NCI-H1930 (cell line): ENCODE data around the gene FRMD4A.
"Not testable (repeated sequence)": the region's sequence is repeated elsewhere in the genome, so short reads cannot be mapped to it uniquely, and the experiment has no call there.

Experiments used
- DNase-seq, 2 experiments: peaks; one replicate each; lab custom pipeline; 2025; lab: John Stamatoyannopoulos, UW

FRMD4A gene

DNA sequence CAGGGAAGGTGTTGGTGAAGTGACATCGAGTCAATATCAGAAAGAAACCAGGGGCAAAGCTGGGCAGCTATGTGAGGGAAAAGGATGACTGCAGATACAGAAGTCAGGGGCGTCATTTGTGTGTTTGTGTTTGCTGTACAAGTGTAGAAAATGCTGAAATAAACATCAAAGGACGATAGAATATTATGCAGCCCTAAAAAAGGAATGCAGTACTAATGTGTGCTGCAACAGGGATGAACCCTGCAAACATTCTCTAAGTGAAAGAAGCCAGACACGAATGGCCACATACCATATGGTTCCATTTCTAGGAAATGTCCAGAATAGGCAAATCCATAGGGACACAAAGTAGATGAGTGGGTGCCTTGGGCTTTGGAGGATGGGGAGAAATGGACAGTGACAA is 610.0 kb downstream of the FRMD4A start:
- DNase-seq = no peak

- no peak for DNase-seq
These were observed 611.3 kb downstream of the FRMD4A start for GRCh38 chr10:13719425-13719824.

DNA sequence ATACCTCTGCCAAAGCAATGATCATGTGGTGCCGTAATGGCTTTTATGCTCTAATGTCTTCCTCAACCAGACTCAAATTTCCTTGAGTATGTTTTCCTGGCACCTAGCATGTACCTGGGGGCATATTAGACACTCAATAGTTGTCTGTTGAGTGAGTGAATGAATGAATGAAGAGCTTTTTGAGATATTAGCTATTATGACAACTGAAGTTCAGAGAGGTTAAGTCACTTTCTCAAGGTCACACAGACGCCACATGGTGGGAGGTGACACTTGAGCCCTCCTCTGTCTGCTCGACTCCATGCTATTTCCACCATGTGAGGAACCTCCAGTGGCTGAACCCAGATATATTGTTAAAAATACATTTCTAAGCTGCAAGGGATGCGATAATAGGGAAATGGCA is 611.9 kb downstream of the FRMD4A start:
- no peak for DNase-seq

GRCh38 chr10:13717936-13718772 is 612.6 kb downstream of the FRMD4A start:
- DNase-seq = no peak

- DNase-seq = no peak
These were observed 613.2 kb downstream of the FRMD4A start for GRCh38 chr10:13717571-13717935.

DNA sequence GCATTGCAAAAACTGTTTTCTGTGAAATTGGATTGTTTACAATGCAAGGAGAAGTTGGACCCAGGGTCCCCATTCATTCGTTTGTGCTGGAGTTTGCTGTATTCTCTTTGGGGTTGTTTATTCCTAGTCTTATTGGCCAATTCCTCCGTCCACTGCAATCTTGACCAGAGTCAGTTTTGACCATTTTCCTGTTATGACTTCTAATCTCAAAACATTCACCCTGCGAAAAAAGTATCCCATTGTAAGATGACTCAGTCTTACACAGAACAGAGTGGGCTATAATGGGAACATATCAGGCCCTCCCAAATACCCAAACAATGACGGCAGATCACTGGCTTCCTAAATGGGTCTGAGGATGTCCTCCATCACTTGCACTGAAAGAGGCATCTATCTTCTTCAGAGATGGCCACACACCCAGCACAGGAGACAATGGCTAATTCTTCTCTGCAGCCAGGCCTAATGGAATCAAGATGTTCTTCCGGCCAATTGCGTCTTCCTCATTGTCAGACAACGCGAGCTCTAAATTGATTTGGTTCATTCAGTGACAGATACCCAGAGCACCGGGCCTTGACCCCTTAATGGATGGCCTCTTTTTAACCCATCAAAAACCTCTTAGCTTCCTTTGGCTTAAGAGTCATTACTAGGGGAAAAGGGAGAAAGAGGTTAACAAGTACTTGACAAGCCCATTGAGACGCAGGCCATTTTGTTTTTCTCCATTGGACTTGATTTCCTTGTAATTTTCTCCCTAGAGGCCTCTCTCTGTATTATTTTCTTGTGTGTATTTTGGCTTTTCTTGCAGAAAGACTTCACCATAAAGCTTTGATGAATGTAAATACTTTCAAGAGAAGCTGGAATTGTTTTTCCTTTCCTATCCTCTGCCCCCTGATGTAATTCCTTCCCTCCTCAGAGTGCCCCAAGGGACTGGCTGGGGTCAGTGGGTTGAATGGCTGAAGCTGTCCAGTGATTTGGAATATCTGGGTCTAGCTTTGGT is 614.3 kb downstream of the FRMD4A start:
- DNase-seq = no peak

DNA sequence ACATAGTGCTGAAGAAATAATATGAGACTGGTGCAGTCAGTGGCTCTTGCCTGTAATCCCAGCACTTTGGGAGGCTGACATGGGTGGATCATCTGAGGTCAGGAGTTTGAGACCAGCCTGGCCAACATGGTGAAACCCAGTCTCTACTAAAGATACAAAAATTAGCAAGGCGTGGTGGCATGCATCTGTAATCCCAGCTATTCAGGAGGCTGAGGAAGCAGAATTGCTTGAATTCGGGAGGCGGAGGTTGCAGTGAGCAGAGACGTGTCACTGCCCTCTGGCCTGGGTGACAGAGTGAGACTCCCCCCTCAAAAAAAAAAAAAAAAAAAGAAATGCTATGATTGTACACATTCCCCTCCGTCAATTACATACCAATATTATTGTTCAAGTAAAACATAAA is 615.1 kb downstream of the FRMD4A start:
- not testable (repeated sequence) for DNase-seq

- DNase-seq = no peak
These were observed 615.6 kb downstream of the FRMD4A start for GRCh38 chr10:13715100-13715499.

- no peak for DNase-seq
These were observed 617.7 kb downstream of the FRMD4A start for GRCh38 chr10:13712837-13713581.

- DNase-seq = no peak
These were observed 618.3 kb downstream of the FRMD4A start for GRCh38 chr10:13712476-13712836.

DNA sequence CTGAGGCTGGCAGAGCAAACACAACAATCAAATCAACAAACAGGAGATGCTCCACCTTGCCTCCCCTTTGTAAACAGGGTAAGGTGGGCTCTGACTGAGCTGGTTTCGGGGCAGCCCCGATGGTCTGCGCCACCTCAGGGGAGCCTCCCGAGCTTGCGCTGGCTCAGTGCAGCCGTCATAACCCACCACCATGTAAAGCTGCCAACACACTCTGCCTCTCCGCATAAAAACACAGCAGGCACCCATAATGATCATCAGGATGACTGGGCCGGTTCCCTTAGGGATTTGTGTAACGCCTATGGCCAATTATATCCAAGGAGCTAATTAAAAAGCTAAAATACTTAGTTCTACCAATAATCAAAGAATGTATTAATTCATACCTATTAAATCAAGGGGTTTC is 619.4 kb downstream of the FRMD4A start:
- DNase-seq = no peak

GRCh38 chr10:13709931-13710650 is 620.6 kb downstream of the FRMD4A start:
- DNase-seq = no peak

DNA sequence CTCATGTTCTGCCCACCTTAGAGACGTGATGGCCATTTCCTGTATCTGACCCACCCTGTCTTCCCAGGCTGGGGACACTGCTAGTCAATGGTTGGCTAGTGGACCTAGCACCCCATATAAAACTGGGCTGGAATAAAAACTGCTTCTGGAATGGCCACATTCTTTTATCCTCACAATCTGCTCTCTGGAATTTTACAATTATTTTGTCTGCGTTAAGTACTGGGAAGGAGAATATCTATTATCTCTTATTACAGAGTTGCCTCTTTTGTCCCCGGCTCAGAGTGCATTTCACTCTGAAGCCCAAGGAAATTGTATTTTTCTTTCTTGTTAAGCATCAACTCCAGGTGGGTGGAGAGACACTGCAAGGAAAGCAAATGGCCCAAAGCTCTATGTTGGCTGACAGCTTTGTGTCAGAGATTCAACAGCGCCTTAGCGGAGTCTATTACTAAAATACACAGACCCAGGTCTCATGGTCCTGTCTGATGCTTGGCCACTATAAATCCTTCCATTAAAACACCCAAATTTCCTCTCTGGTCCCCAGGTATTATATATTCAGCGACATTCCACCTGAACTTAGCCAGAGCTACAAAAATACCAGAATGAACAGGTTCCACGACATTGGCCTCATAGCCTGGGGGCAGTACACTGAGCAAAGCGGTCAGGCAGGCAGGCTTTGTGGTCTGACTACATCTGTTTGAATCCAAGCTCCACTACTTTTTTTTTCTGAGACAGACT is 622.3 kb downstream of the FRMD4A start:
- no peak for DNase-seq

DNA sequence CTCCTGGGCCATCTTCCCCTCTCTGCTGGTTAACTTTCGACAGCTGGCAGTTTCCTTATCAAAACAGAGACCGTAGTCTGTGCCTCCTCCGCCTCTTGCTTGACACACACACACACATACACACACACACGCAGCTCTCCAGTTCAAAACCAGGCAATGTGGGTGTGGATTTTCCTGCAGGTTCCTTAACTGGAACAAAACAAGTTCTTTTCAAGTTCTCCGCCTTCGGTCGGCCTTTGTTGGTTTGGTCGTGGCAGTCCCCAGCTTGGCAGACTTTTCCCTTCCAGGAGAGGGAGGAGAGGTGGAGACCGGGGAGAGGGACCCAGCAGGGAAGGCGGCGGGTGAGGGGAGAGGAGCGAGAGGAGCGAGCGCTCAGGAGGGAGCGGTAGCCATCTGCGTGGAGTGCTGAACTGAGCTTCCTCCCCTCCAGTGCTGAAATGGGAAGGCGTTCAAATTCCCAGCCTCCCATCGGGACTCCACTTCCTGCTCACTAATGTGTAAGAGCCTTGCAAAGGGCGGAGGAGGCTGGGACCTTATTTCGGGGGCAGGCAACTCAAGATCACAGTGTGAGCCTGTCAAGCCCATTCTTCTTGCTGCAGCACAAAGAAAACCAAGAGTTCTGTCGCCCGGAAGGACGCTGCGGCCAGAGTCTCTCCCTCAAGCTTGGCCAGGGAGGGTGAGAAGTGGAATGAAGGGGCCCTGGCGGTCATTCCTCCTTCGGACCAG is 623.4 kb downstream of the FRMD4A start:
- DNase-seq = no peak

DNA sequence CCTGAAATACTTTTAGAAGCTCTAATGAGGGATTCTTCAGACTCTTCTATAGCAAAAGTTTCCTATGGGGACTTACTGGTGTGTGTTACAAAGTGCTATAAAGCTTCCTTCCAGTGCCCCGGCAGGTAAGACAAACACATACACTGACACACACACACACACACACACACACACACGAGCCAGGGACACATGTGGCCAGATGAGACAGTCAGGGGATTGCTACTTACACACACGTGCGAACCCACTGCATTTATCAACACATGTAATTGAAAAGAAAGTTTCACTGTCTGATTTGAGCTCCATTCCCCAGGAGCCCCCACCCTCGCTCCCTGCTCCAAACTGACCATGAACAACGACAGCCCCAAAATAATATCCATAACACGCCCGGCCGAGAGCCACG is 624.1 kb downstream of the FRMD4A start:
- DNase-seq = no peak

GRCh38 chr10:13706175-13706574 is 624.5 kb downstream of the FRMD4A start:
- no peak for DNase-seq

DNA sequence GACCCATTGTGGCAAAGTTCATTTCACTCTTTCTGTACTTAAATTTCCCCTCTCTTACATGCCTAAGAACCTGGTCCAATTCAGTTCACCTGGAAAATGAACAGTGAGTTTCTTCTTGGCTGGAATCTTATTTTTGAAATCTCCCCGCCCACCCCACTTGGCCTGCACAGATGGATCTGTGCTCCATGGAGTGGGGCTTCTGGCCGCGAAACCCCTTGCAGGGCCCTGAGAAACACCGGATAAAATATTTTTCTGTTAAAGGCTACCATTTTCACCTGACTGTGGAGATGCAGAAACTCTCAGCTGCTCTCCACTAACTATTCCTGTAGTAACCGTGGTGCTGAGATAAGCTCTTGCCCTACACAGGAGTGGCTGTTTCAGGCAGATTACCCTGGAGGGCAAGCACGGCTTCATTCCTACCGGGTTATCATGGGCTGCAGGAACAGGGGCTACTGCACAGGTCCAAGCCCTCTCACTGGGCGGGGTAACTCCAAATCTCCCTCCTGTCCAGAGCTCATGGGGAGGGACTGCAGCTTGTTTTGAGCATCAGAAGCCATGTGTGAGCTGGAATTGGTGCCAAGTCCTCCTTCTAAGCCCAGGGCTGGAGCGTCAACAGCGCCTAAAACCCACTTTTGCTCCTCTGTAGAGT is 625.1 kb downstream of the FRMD4A start:
- no peak for DNase-seq

DNA sequence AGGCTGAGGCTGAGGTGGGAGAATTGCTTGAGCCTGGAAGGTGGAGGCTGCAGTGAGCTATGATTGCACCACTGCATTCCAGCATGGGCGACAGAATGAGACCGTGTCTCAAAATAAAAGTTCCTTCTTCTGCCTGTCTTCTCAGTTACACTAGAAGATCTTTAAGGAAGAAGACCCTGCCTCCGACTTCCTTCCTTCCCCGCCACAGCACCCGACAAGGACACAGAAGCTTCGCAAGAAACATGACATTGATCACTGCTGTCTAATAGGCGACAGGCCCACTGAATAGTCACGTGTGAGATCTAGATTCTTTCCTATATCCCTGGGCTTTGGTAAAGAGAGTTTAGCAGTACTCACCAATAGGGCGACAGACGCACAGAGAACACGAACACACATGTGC is 625.8 kb downstream of the FRMD4A start:
- no peak for DNase-seq

DNA sequence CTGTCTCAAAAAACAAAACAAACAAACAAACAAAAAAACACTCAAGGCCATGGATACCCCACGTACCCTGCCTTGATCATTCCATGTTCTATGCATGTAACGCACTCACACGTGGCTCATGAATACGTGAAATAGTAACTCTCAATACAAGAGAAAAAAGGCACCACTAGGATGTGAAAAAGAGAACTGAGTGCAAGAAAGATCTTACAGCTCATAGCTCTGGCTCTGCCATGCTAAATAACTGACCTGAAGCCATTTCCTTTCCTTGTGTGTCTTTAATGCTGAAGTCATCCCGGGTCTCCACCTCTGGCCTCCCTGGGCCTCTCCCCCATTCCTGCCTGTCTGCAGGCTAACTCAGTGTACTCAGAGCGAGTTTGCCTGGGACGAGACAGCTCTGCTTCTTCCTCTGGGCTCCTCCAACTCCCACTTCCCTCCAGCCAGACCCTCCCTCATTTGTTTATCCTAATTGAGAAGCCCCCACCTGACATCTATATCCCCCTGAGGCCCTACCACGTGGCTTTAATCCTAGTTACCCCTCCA is 626.7 kb downstream of the FRMD4A start:
- no peak for DNase-seq
